RKO (cell line): Measurements from ENCODE around the gene SLIRP.
A peak's percentile ranks its signal among the peaks of the same experiment; 100 is the strongest.
"Not testable (repeated sequence)": the region's sequence is repeated elsewhere in the genome, so short reads cannot be mapped to it uniquely, and the experiment has no call there.

Source experiments
- DNase-seq: peaks from one replicate; pipeline ENCODE4 v3.0.0-alpha.2; 2016; ENCODE audit warnings: low spot score

SLIRP gene

GRCh38 chr14:77746064-77746702 is 38.3 kb downstream of the SLIRP start:
- DNase-seq = no peak

GRCh38 chr14:77747425-77747824 is 39.5 kb downstream of the SLIRP start:
- not testable (repeated sequence) for DNase-seq

- no peak for DNase-seq
Measured at GRCh38 chr14:77752266-77752665, 44.4 kb downstream of the SLIRP start.

GRCh38 chr14:77752799-77753516 is 45.1 kb downstream of the SLIRP start:
- DNase-seq = no peak

GRCh38 chr14:77760381-77761204 is 52.7 kb downstream of the SLIRP start, which contains the start of gene SNW1:
Gene SNW1 (minus strand): TSS chr14:77761156. CDS start chr14:77761127, 29 bp downstream.
- DNase-seq = peak; percentile 71

GRCh38 chr14:77761205-77761931 is 53.5 kb downstream of the SLIRP start:
- peak; percentile 97 for DNase-seq

GRCh38 chr14:77763316-77763715 is 55.4 kb downstream of the SLIRP start:
- no peak for DNase-seq

GRCh38 chr14:77763978-77764377 is 56.1 kb downstream of the SLIRP start:
- DNase-seq = no peak
